MG63 (cell line): ENCODE data around the gene RBMS3. TPM values are rescaled to one million over a fixed set of nuclear protein-coding genes. Genes with fewer than 3 reads are reported as not detected.

Experiments
- DNase-seq: peaks from one replicate; pipeline ENCODE4 v3.0.0-alpha.2; 2020
- H3K27me3 ChIP-seq: fragments of 250-450 bp; sonication (Bioruptor Pico); 2 replicates; pipeline ENCODE4 v1.5.1; 2020; ENCODE audit warnings: mild to moderate bottlenecking, moderate library complexity
- H3K36me3 ChIP-seq: fragments of 250-450 bp; sonication (Bioruptor Pico); 2 replicates; pipeline ENCODE4 v1.5.1; 2020; ENCODE audit warnings: mild to moderate bottlenecking, moderate library complexity
- H3K4me3 ChIP-seq: fragments of 250-450 bp; sonication (Bioruptor Pico); 2 replicates; pipeline ENCODE4 v1.5.1; 2020; ENCODE audit warnings: mild to moderate bottlenecking, moderate library complexity
- H3K9me3 ChIP-seq: fragments of 250-450 bp; sonication (Bioruptor Pico); 2 replicates; pipeline ENCODE4 v1.5.1; 2020; ENCODE audit warnings: mild to moderate bottlenecking, moderate library complexity
- total RNA-seq: library from RNA; depleted of rRNA; stranded (reverse); fragments of >200 nt; shearing (Covaris generic); gene quantifications from 2 replicates; pipeline ENCODE4 v1.2.3, GENCODE V29; 2014; ENCODE audit warnings: low replicate concordance

RBMS3 gene
- total RNA-seq, 1 experiment from 2014 or later: 12.0 TPM

DNA sequence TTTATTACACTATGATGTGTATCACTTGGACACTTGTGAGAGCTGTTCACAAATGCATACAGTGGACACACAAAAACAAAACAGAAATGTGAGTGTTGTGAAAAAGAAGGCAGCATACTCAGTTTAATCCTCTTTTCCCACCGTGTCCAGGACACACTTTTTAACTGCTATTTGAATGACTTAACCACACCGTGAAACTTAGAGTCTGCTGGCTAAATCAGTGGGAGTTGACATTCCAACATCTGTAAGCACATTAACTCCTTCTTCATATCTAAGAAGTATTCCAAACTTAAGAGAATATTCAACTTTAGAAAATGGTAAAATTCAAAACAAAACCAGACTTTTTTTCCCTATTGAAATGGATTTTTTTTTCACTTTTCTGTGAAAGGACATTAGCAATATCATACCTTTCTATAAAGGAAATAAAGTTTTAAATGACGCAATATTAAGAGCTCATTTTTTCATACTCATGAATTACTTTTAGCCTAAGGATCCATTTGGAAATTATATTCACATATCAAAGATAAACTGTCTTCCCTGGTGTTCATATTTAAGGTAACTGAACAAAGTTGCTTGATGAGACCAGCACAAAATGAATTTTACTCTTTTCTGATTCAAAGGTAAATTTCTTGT is 316.6 kb downstream of the RBMS3 start:
- no peaks in the 10 kb centered on the region for H3K27me3 ChIP-seq
- H3K9me3 ChIP-seq: no peaks in the 10 kb centered on the region
- H3K36me3 ChIP-seq: no peaks in the 10 kb centered on the region
- no peak for DNase-seq
- H3K4me3 ChIP-seq: no peak overlapping the region

- H3K4me3 ChIP-seq: no peak overlapping the region
- H3K9me3 ChIP-seq: no peaks in the 10 kb centered on the region
- no peaks in the 10 kb centered on the region for H3K27me3 ChIP-seq
- DNase-seq: no peak
- H3K36me3 ChIP-seq: no peaks in the 10 kb centered on the region
Measured at GRCh38 chr3:29601861-29602585, 321.2 kb downstream of the RBMS3 start.

DNA sequence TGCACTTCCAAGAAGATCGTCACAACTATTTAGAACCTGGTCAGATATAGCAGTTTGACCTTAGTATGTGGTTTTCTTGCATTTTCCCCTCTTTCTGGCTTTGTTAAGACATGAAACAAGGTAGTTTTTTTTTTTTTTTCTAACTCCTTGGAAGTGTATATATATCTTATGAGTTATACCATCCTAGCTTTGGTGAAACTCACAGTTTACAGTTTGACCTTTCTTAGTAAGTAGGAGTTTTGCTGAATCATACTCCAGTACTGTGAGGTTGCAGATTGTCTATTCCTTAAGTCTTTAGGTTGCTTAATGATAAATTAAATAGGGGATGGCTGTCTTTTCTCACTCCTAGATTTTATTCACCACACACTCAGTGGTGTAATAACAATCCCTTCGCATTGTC is 325.0 kb downstream of the RBMS3 start:
- no peaks in the 10 kb centered on the region for H3K36me3 ChIP-seq
- no peak for DNase-seq
- H3K27me3 ChIP-seq: no peaks in the 10 kb centered on the region
- no peak overlapping the region for H3K4me3 ChIP-seq
- H3K9me3 ChIP-seq: no peaks in the 10 kb centered on the region

DNA sequence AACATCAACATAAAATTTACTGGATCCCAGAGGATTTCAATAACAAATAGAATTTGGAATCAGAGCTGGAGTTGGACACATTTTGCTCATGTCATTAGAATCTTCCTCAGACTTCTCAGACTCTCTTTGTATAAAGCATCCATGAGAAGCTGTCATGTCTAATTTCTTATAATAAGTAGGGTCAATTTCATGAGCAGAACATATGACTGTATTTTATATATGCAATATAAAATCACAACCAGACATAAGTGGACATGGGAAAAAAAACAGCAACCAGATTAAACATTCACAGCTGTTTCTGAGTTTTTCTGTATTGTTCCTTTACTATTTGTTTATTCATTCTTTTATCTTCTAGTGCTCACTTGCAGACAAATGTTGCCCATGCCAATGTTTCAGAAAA is 325.5 kb downstream of the RBMS3 start:
- DNase-seq: no peak
- Histone ChIP-seq H3K9me3 (no peaks in the 10 kb centered on the region), H3K27me3 (no peaks in the 10 kb centered on the region), H3K4me3 (no peak overlapping the region), H3K36me3 (no peaks in the 10 kb centered on the region)

DNA sequence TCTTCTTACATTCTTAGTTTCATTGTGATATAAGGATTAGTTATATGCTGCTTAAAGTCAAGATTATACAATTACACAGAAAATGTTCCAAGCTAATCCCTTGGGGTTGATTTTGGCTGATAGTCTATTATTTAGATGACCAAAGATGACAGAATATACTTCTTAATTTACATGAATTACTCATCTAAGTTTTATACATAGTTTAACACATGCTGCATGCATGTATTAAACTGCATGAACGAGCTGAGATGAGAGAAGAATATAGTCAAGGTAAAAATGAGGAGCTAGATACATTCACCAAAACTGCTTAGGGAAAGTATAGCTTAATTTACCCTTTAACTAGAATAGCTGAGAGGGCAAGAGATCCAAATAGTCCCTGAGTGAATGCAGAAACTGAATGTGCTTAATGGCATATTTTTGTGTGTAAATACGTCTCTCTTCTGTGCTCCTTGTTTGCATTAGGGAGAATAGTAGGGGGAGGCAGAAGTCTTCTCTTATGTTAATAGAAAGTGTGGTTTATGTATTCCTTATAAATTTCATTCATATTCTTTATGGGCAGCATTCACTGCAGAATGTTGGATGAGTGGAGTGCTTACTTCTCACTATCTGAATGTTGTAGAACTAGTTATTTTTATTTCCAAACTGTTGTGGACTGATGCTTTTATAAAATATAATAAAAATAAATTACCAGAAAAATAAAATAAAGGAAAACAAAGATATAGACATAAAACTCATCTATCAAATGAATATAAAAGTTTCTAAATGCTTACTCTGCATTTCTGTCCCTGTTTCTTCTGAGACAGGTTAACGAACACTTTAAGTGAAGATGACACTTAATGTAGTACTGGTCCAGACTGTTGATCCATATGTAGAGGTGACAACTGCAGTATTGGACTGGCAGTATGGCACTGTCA is 327.8 kb downstream of the RBMS3 start:
- no peaks in the 10 kb centered on the region for H3K36me3 ChIP-seq
- no peak for DNase-seq
- no peaks in the 10 kb centered on the region for H3K27me3 ChIP-seq
- H3K4me3 ChIP-seq: no peak overlapping the region
- no peaks in the 10 kb centered on the region for H3K9me3 ChIP-seq

DNA sequence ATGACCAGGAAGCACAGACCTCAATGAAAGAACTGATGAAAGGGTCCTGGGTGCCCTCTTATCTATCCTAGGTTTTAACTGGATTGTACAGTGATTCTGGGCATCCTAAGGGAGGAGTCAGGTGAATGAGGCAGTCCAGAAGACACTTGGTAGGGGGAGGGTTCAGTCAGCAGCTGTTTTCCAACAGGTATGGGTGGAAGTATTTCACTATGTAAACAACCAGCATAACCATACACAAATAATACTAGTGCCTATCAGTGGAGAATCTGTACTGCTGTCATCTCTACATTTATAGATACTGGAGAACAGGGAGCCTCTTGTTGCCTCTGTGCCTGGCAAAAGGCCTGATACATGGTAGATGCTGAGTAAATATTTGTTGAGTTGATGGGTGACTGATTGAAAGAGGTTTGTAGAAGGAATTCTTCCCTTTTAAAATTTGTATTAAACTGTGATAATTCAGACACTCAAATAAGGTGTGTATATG is 328.5 kb downstream of the RBMS3 start:
- no peak overlapping the region for H3K4me3 ChIP-seq
- H3K36me3 ChIP-seq: no peaks in the 10 kb centered on the region
- DNase-seq: no peak
- H3K9me3 ChIP-seq: no peaks in the 10 kb centered on the region
- no peaks in the 10 kb centered on the region for H3K27me3 ChIP-seq

- Histone ChIP-seq H3K9me3 (no peaks in the 10 kb centered on the region), H3K36me3 (no peaks in the 10 kb centered on the region), H3K4me3 (no peak overlapping the region), H3K27me3 (no peaks in the 10 kb centered on the region)
- DNase-seq: no peak
Measured at GRCh38 chr3:29610781-29611180, 329.9 kb downstream of the RBMS3 start.

- Histone ChIP-seq H3K4me3 (no peak overlapping the region), H3K9me3 (no peaks in the 10 kb centered on the region), H3K27me3 (no peaks in the 10 kb centered on the region), H3K36me3 (no peaks in the 10 kb centered on the region)
- no peak for DNase-seq
Measured at GRCh38 chr3:29611252-29611651, 330.4 kb downstream of the RBMS3 start.

DNA sequence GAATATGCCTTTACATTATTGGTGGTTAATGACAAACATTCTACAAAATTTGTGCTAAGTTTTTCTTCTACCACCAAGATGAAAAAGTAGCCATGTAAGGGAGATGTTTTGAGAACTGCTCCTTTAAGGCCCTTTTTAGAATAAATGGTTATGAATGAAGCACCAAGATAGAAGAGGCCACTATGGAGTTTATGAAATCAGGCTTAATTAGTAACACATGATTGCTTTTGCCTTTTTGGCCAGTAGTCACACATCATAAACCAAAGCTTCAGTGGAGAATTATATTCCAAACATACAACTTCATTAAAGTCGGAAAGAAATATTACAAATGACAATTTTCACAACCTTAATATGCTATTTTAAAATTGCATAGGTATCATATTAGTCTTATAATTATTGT is 331.7 kb downstream of the RBMS3 start:
- no peaks in the 10 kb centered on the region for H3K9me3 ChIP-seq
- H3K4me3 ChIP-seq: no peak overlapping the region
- no peaks in the 10 kb centered on the region for H3K36me3 ChIP-seq
- DNase-seq: no peak
- H3K27me3 ChIP-seq: no peaks in the 10 kb centered on the region

- no peak for DNase-seq
- Histone ChIP-seq H3K9me3 (no peaks in the 10 kb centered on the region), H3K4me3 (no peak overlapping the region), H3K27me3 (no peaks in the 10 kb centered on the region), H3K36me3 (no peaks in the 10 kb centered on the region)
Measured at GRCh38 chr3:29614954-29615353, 334.1 kb downstream of the RBMS3 start.

DNA sequence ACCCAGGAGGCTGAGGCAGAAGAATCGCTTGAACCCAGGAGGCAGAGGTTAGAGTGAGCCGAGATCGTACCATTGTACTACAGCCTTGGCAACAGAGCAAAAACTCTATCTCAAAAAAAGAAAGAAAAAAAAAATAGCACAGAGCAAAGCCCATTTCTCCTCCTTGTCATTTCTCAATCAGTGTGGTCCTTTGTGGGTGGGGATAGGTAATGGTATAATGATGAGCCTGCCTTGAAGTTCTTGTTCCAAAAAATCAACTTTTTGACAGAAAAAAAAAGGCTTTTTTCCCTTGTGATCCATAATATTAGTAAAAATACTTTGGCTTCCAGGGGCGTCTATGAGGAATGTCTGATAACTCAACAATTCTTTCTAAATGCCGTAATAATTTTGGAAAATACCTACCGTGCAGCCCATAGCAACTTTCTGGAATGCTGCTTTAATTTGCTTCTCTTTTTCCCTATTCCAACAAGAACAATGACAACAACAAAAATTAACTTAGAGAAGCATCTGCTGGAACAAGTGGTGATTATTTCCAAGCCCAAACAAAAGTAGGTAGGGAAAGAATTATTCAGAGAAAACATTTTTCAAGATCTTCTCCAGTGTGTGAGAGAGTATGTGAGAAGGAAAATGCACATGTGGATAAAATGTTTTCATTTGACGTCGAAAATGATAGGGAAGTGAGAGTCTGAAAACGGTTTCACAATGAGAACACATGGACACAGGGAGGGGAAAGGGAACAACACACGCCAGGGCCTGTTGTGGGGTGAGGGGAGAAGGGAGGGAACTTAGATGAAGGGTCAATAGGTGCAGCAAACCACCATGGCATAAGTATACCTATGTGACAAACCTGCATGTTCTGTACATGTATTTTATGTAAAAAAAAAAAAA is 337.8 kb downstream of the RBMS3 start:
- Histone ChIP-seq H3K9me3 (no peaks in the 10 kb centered on the region), H3K4me3 (no peak overlapping the region), H3K36me3 (no peaks in the 10 kb centered on the region), H3K27me3 (no peaks in the 10 kb centered on the region)
- DNase-seq: no peak

DNA sequence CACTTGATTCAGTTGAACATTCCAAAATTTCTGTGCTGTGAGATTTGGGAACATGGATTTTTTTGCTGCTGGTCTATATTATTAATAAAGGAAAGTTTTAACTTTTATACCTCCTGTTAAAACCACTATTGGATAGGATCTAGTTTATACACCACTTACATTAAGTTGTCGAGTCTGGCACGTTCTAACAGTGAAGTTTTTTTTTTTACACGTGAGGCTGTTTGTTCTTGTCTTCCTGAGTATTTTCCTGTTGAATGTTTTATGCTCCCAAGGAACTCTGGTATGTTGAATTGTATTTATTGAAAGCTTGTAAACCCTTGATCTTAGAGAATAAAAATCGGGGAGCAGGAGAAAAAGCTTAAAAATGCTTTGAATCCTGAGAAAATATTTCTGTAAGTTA is 338.8 kb downstream of the RBMS3 start:
- Histone ChIP-seq H3K36me3 (no peaks in the 10 kb centered on the region), H3K9me3 (no peaks in the 10 kb centered on the region), H3K27me3 (no peaks in the 10 kb centered on the region), H3K4me3 (no peak overlapping the region)
- DNase-seq: no peak

GRCh38 chr3:29627136-29628117 is 346.6 kb downstream of the RBMS3 start:
- H3K27me3 ChIP-seq: no peaks in the 10 kb centered on the region
- H3K4me3 ChIP-seq: no peak overlapping the region
- H3K36me3 ChIP-seq: no peaks in the 10 kb centered on the region
- H3K9me3 ChIP-seq: no peaks in the 10 kb centered on the region
- DNase-seq: no peak

DNA sequence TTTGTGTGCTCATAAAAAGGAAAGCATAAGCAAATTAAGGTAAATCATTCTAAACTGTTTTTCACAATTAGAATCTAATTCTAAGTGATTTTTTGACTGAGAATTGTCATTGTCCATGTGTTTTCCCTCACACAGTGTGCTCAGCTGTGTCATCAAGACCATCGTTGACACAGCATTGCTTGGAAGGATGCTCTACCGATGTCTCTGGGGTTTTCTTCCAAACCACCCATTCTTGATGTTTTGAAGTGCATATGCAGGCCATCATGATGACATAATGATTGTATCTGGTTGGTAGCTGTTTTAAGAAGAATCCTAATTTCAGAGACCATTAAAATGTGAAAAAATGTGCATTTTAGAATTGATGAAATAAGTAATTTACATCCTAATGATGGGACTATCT is 347.9 kb downstream of the RBMS3 start:
- no peaks in the 10 kb centered on the region for H3K36me3 ChIP-seq
- no peak for DNase-seq
- no peak overlapping the region for H3K4me3 ChIP-seq
- no peaks in the 10 kb centered on the region for H3K27me3 ChIP-seq
- no peaks in the 10 kb centered on the region for H3K9me3 ChIP-seq

DNA sequence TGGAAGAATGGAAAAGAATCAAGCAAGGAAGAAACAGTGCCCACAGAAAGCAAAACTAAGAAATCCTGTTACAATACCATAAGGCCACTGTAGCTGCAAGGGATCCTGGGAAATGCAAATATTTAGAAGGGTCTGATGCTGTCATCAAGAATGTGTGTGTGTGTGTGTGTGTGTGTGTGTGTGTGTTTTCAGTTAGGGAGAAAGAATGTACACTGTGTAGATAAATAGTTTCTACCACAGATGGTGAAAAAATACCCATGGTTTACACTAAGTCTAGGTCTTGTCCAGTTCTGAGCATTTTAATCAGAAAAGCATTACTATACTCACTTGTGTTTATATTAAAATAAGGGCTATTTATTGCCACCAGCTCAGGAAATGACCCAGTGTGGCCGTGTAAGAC is 355.0 kb downstream of the RBMS3 start:
- Histone ChIP-seq H3K36me3 (no peaks in the 10 kb centered on the region), H3K27me3 (no peaks in the 10 kb centered on the region), H3K9me3 (no peaks in the 10 kb centered on the region), H3K4me3 (no peak overlapping the region)
- DNase-seq: no peak
